Skeletal muscle tissue (tissue), 4 donors: ENCODE data around the gene DACH1. TPM values are rescaled to one million over a fixed set of nuclear protein-coding genes. Genes with fewer than 3 reads are reported as not detected.
"Not testable (repeated sequence)": the region's sequence is repeated elsewhere in the genome, so short reads cannot be mapped to it uniquely, and the experiment has no call there.

Experiments used
- H3K27ac ChIP-seq: one replicate; pipeline ENCODE4 v1.7.0; 2013; ENCODE audit warnings: mild to moderate bottlenecking, low read depth, low read length, inconsistent platforms
- H3K27me3 ChIP-seq, 3 donors: one replicate each; pipeline ENCODE4 v1.7.0; 2013; ENCODE audit warnings: low read length in 3 of 3; ENCODE audit not compliant: control insufficient read depth in 3 of 3, insufficient read depth in 3 of 3
- H3K36me3 ChIP-seq, 3 donors: one replicate each; pipeline ENCODE4 v1.7.0; 2013; ENCODE audit warnings: low read length in 3 of 3; ENCODE audit not compliant: control insufficient read depth in 3 of 3, insufficient read depth in 3 of 3
- H3K4me1 ChIP-seq, 3 donors: one replicate each; pipeline ENCODE4 v1.7.0; 2013; ENCODE audit warnings: low read length in 3 of 3, mild to moderate bottlenecking in 3 of 3; ENCODE audit not compliant: control insufficient read depth in 3 of 3, insufficient read depth in 3 of 3
- H3K4me3 ChIP-seq, 3 donors: one replicate each; pipeline ENCODE4 v1.7.0; 2013; ENCODE audit warnings: low read length in 3 of 3
- H3K9ac ChIP-seq, 3 donors: one replicate each; pipeline ENCODE4 v1.7.0; 2013; ENCODE audit warnings: low read length in 3 of 3, mild to moderate bottlenecking in 3 of 3, moderate library complexity in 2 of 3, low read depth in 1 of 3
- H3K9me3 ChIP-seq, 3 donors: one replicate each; pipeline ENCODE4 v1.7.0; 2013; ENCODE audit warnings: low read length in 3 of 3; ENCODE audit not compliant: control insufficient read depth in 3 of 3
- total RNA-seq: library from RNA; depleted of rRNA; stranded (reverse); fragments of >200 nt; gene quantifications from one replicate; pipeline ENCODE4 v1.2.3, GENCODE V29; 2014
- donor health status: Osteomylitis.

The DACH1 gene
- total RNA-seq, 1 donor from 2014 or later: 6.8 TPM

DNA sequence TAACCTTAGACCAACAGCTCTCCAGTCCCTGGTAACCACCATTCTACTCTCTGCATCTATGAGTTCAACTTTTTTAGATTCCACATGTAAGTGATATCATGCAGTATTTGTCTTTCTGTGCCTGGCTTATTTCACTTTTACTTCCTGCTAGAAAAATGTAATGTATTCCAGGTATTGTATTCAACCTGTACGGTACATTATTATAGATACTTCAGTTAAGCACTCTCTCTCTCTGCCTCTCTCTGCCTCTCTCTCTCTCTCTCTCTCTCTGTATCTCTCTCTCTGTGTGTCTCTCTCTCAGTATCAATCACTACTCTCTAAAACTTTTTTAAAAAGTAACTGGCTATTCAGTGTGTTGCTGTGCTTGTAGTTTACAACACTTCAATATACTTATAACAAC is 8.4 kb downstream of the DACH1 start:
- H3K9me3 ChIP-seq: no peaks in the 10 kb centered on the region
- no peak overlapping the region for H3K4me3 ChIP-seq
- H3K36me3 ChIP-seq: no peaks in the 10 kb centered on the region
- no peak overlapping the region for H3K27ac ChIP-seq
- H3K27me3 ChIP-seq: peaks cover 0 to 2% (median 0%) of the 10 kb centered on the region in 3 donors
- H3K4me1 ChIP-seq: no peaks in the 10 kb centered on the region
- no peak overlapping the region for H3K9ac ChIP-seq

DNA sequence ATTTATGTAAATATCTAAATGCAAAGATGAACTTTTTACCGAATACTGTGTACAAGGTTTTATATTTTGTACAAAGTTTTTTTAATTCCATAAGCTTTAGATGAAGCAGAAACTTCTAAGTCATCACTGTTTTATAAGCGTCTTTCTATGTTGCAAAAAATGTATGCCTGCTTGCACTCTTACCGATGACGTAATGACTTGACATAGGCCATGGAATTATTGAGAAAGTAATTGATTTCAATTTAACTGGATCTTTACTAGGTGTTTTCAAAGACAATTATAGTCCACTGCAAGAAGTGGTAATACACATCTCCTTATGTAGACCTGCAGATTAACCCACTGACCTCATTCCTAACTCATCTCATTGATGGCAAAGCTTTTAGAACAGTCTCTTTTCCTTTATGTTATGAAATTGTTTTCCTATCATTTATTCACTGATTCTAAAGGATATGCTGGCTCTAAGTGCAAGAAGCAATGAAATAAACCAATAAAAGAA is 10.4 kb downstream of the DACH1 start:
- no peaks in the 10 kb centered on the region for H3K27me3 ChIP-seq
- H3K4me1 ChIP-seq: no peaks in the 10 kb centered on the region
- no peaks in the 10 kb centered on the region for H3K36me3 ChIP-seq
- H3K4me3 ChIP-seq: no peak overlapping the region
- no peaks in the 10 kb centered on the region for H3K9me3 ChIP-seq
- H3K9ac ChIP-seq: no peak overlapping the region
- no peak overlapping the region for H3K27ac ChIP-seq

DNA sequence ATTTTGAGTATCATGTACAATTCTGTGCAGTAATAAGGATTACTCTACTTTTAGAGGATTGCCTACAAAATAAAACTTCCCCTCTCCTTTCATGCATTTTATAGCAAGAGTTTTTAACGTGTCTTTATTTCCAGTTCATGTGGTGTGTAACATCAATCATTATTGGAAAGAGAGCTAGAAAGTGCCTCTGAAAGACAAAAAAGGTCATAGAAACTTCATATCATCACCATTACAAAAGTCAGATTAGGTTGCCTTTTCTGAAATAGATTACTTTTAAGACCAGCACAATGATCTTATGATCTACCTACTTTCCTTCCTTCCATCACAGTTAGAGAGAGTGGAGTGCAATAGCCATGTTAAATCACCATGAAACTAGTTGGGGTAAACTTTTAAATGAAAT is 12.6 kb downstream of the DACH1 start:
- Histone ChIP-seq H3K27ac (no peak overlapping the region), H3K4me3 (no peak overlapping the region), H3K36me3 (no peaks in the 10 kb centered on the region), H3K27me3 (no peaks in the 10 kb centered on the region), H3K9ac (no peak overlapping the region), H3K9me3 (no peaks in the 10 kb centered on the region), H3K4me1 (no peaks in the 10 kb centered on the region)

DNA sequence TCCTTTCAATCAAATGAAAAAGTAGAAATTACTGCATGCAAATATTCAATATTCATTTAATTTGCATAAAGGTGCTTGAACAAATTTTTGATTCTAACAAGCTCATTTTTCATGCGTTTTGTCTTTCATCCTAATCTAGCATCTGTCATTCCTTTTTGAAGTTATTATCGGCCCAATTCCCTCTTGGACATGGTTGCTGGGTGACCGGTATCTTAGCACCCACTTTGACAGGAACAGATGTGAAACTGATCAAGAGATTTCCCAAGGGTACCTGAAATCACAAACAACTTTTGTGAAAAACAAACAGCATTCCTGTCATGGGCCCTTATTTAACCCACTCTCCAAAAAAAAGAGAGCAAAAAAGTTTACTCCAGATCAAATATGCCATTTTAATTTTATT is 13.3 kb downstream of the DACH1 start:
- H3K4me3 ChIP-seq: no peak overlapping the region
- no peaks in the 10 kb centered on the region for H3K27me3 ChIP-seq
- no peaks in the 10 kb centered on the region for H3K4me1 ChIP-seq
- no peaks in the 10 kb centered on the region for H3K36me3 ChIP-seq
- H3K9ac ChIP-seq: no peak overlapping the region
- no peak overlapping the region for H3K27ac ChIP-seq
- no peaks in the 10 kb centered on the region for H3K9me3 ChIP-seq

DNA sequence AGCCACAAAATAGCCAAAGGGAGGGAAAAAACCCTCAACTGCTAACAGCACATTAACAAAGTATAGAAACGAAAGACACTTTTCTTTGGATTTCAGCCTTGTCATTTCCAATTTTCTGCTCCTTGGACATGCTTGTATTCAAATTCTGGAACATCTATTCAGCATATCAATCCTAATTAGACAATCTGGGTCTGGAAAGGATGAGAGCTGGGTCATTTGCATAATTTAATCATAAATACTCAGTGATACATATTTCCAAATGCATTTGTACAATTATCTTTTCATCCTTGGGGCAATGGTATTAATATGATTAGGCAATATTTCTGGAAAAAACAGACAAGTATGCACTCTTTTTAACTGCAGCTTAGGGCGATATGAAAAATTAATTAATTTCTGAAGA is 14.3 kb downstream of the DACH1 start:
- H3K4me3 ChIP-seq: no peak overlapping the region
- H3K4me1 ChIP-seq: no peaks in the 10 kb centered on the region
- H3K9ac ChIP-seq: no peak overlapping the region
- H3K36me3 ChIP-seq: no peaks in the 10 kb centered on the region
- no peak overlapping the region for H3K27ac ChIP-seq
- no peaks in the 10 kb centered on the region for H3K27me3 ChIP-seq
- no peaks in the 10 kb centered on the region for H3K9me3 ChIP-seq

DNA sequence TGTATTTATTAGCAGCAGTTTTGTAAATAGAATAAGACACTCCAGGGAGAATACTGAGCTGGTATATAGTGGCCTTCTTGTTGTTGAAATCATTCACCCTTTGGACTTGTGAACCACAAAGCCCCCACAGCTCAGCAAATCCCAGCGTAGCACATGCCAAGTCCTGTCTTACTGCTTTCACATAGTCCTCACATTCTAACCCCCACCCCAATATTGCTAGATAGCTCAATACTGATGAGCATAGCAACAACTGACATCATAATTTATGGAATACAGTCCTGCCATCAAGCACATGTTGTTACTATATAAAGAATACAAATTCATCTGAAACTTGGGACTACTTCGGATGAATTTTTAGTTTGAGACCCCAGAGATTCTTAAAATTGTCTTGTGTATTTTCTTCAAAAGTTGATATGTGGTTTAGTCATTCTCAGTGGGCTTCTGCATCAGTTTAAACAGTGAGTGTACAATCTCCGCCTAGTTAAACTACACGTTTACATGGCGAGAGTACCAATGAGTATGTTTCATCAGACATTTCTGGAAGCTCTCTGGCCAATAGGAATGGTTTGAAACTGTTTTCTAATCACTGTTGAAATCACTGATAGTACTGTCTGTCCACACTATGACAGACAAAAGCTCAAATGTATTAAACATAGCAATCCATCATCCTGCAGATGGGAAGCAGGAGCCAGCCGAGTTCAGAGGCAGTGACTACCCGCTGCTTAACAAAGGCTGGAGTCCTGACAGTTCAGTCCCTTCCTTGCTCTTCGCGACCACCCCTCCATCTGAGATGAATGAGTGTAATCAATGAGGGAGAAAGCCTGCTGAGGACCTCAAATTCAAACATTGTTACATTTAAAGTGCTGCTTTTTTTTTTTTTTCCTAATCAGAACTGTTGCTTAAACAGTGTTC is 15.2 kb downstream of the DACH1 start:
- H3K9ac ChIP-seq: no peak overlapping the region
- no peaks in the 10 kb centered on the region for H3K36me3 ChIP-seq
- H3K9me3 ChIP-seq: no peaks in the 10 kb centered on the region
- no peaks in the 10 kb centered on the region for H3K4me1 ChIP-seq
- no peak overlapping the region for H3K4me3 ChIP-seq
- no peaks in the 10 kb centered on the region for H3K27me3 ChIP-seq
- H3K27ac ChIP-seq: no peak overlapping the region

DNA sequence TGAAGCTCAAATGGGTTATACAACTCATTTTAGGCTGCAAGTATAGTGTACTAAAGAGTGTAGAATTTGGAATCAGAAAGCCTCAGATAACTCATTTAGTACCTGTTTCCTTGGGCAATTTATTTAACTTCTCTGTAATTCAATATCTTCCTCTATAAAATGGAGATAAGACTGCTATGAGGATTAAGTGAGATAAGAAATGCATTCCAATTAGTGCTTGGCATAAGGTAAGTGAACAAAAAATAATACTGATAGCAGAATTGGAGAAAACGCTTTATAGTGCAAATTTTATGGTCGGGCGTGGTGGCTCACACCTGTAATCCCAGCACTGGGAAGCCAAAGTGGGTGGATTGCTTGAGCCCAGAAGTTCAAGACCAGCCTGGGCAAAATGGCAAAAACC is 25.0 kb downstream of the DACH1 start:
- Histone ChIP-seq H3K4me3 (no peak overlapping the region), H3K27me3 (no peaks in the 10 kb centered on the region), H3K27ac (no peak overlapping the region), H3K9me3 (no peaks in the 10 kb centered on the region), H3K4me1 (no peaks in the 10 kb centered on the region), H3K9ac (no peak overlapping the region), H3K36me3 (no peaks in the 10 kb centered on the region)

DNA sequence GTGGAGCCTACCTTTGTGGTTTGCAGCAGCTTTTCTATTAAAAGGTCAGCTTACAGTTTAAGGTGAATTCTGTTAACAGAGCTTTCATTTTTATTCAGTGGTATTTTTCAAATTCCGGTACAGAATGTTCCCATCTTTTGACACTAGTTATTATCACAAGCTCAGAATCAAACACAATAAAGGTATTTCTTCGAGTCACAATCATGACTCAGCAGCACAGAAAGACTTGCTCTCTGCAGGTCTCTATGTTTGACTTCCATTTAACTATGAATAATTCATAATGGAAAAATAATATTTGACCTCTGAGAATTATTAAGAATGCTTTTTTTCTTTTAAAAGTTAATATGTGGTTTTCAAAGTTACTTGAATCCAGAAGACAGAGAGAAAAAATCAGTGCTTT is 28.2 kb downstream of the DACH1 start:
- Histone ChIP-seq H3K4me3 (no peak overlapping the region), H3K9me3 (no peaks in the 10 kb centered on the region), H3K27me3 (no peaks in the 10 kb centered on the region), H3K9ac (no peak overlapping the region), H3K27ac (no peak overlapping the region), H3K36me3 (no peaks in the 10 kb centered on the region), H3K4me1 (no peaks in the 10 kb centered on the region)

DNA sequence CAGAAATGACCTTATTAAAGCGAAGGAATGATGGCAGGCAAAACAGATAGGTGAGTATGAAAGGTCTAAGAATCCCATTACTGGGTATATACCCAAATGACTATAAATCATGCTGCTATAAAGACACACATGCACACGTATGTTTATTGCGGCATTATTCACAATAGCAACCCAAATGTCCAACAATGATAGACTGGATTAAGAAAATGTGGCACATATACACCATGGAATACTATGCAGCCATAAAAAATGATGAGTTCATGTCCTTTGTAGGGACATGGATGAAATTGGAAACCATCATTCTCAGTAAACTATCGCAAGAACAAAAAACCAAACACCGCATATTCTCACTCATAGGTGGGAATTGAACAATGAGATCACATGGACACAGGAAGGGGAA is 29.4 kb downstream of the DACH1 start:
- not testable (repeated sequence) for H3K27me3 ChIP-seq, H3K9ac ChIP-seq, H3K27ac ChIP-seq, H3K9me3 ChIP-seq, H3K4me3 ChIP-seq, H3K4me1 ChIP-seq, H3K36me3 ChIP-seq

DNA sequence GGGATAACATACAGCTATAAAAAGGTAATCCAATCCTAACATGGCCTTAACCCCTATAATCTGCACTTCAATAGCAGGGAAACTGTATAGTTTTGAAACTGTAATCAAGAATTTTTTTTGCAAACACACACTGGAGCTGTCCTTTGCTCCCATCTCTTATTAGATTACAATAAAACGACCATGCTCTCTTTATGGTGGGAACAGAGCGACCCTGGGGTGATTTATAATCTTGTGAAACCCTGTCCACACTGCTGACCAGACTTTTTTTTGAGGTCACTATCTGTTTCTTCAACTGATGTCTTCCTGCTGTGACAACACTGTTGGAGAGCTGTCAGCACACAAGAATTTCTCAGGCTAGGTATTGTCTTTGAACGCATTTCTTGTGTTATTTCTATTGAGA is 35.3 kb downstream of the DACH1 start:
- Histone ChIP-seq H3K4me3 (no peak overlapping the region), H3K9me3 (no peaks in the 10 kb centered on the region), H3K36me3 (no peaks in the 10 kb centered on the region), H3K27ac (no peak overlapping the region), H3K4me1 (no peaks in the 10 kb centered on the region), H3K27me3 (no peaks in the 10 kb centered on the region), H3K9ac (no peak overlapping the region)
